Testis (tissue), 3 donors: ENCODE measurements around the gene LAIR1. TPM values are rescaled to one million over a fixed set of nuclear protein-coding genes. Genes with fewer than 3 reads are reported as not detected.

ENCODE experiments used
- DNase-seq: peaks from one replicate; pipeline ENCODE4 v3.0.0-alpha.2; 2019
- H3K27ac ChIP-seq, 2 donors: fragments of 200-600 bp; sonication (generic); one replicate each; pipeline ENCODE4 v1.5.1; 2019
- H3K27me3 ChIP-seq: fragments of 200-600 bp; sonication (generic); one replicate; pipeline ENCODE4 v1.5.1; 2019
- H3K36me3 ChIP-seq: fragments of 200-600 bp; sonication (generic); one replicate; pipeline ENCODE4 v1.5.1; 2017; ENCODE audit warnings: low read depth; ENCODE audit errors: missing control alignments
- H3K4me1 ChIP-seq: fragments of 200-600 bp; sonication (generic); one replicate; pipeline ENCODE4 v1.5.1; 2019
- H3K4me3 ChIP-seq, 2 donors: fragments of 200-600 bp; sonication (generic); one replicate each; pipeline ENCODE4 v1.5.1; 2017 to 2019
- H3K9me3 ChIP-seq: fragments of 200-600 bp; sonication (generic); one replicate; pipeline ENCODE4 v1.5.1; 2017
- CTCF ChIP-seq, 3 experiments: fragments of 450-650 bp in 2 of 3; fragments of 200-600 bp in 1 of 3; sonication (generic) in 1 of 3; IDR thresholded peaks; one replicate each; pipeline ENCODE4 v1.5.1; 2016 to 2019; ENCODE audit warnings: antibody characterized with exemption in 3 of 3, mild to moderate bottlenecking in 2 of 3, moderate library complexity in 1 of 3
- POLR2A ChIP-seq: fragments of 450-650 bp; IDR thresholded peaks from one replicate; pipeline ENCODE4 v1.6.1; 2017; ENCODE audit warnings: antibody characterized with exemption, mild to moderate bottlenecking, moderate library complexity
- WGBS, 2 donors: methylation state at CpG; one replicate each; pipeline ENCODE4 v1.1.5; 2018; 5-methylcytosine and 5-hydroxymethylcytosine counted together
- intact Hi-C: fragments of 100-400 bp; cut with DNase I; formaldehyde crosslinking; loops from one replicate; pipeline ENCODE4 v1.15.1; 2023; ENCODE audit warnings: low total_unique reads
- polyA plus RNA-seq: library from polyadenylated mRNA; stranded (reverse); fragments of 350-450 nt; fragmentation: Illumina TruSeq; extraction: RNeasy Lipid Tissue Mini Kit (QIAGEN cat#74804); gene quantifications from one replicate; pipeline ENCODE4 v1.2.3, GENCODE V29; 2014; ENCODE audit warnings: low read depth, low replicate concordance; ENCODE audit not compliant: insufficient read depth
- total RNA-seq, 2 donors: library from RNA; depleted of rRNA; stranded (reverse); fragments of >200 nt; gene quantifications; one replicate each; pipeline ENCODE4 v1.2.3, GENCODE V29; 2016

LAIR1 gene
- total and polyA plus RNA-seq, 3 donors from 2014 or later, result 6.4 to 13.4 (median 7.1) TPM

GRCh38 chr19:54312436-54313377, 52.0 kb downstream of the LAIR1 start, which contains the start of gene LILRA5:
Gene LILRA5 (minus strand): TSS chr19:54313166. CDS start chr19:54313019, 147 bp downstream.
- WGBS, 2 donors, result 40 to 66% methylated on average over 7 to 13 of the region's 13 CpGs

GRCh38 chr19:54312011-54312410, 52.7 kb downstream of the LAIR1 start:
- intact Hi-C loops, result no loop called here
- WGBS, 2 donors, result 74 to 81% methylated on average over 5 to 6 of the region's 6 CpGs
- DNase-seq, result no peak
- H3K27me3 ChIP-seq, result no peaks in the 10 kb centered on the region
- no peaks in the 10 kb centered on the region for H3K9me3 ChIP-seq
- H3K36me3 ChIP-seq, result no peaks in the 10 kb centered on the region
- no peak for TF ChIP-seq CTCF (IDR thresholded peaks at IDR 0.05)
- TF ChIP-seq POLR2A, result no peak
- H3K4me3 ChIP-seq, result no peak overlapping the region
- H3K27ac ChIP-seq, result no peak overlapping the region
- H3K4me1 ChIP-seq, result no peaks in the 10 kb centered on the region

More at GRCh38 chr19:54312436-54313377, 52.0 kb downstream of the LAIR1 start, which contains the start of gene LILRA5:
- intact Hi-C loops, result no loop called here
- H3K27ac ChIP-seq, result no peak within 1 kb of the TSS
- H3K4me3 ChIP-seq, result no peak within 1 kb of the TSS
- TF ChIP-seq CTCF (IDR thresholded peaks at IDR 0.05), result no peak
- TF ChIP-seq POLR2A, result no peak
- H3K27me3 ChIP-seq, result no peaks in the 10 kb centered on the region
- H3K9me3 ChIP-seq, result no peaks in the 10 kb centered on the region
- H3K36me3 ChIP-seq, result no peaks in the 10 kb centered on the region
- DNase-seq, result no peak
- H3K4me1 ChIP-seq, result no peaks in the 10 kb centered on the region

GRCh38 chr19:54311486-54311885, 53.2 kb downstream of the LAIR1 start:
- TF ChIP-seq POLR2A (no peak), CTCF (IDR thresholded peaks at IDR 0.05) (no peak)
- intact Hi-C loops, result no loop called here
- Histone ChIP-seq H3K36me3 (no peaks in the 10 kb centered on the region), H3K4me1 (no peaks in the 10 kb centered on the region), H3K27me3 (no peaks in the 10 kb centered on the region), H3K4me3 (no peak overlapping the region), H3K27ac (no peak overlapping the region), H3K9me3 (no peaks in the 10 kb centered on the region)
- WGBS, 2 donors, result 68% methylated on average over 5 of the region's 5 CpGs; no CpG with 5 or more reads in 1 of the 2 donors
- no peak for DNase-seq

GRCh38 chr19:54310543-54310942, 54.2 kb downstream of the LAIR1 start:
- no peaks in the 10 kb centered on the region for H3K27me3 ChIP-seq
- 70 to 76% methylated on average over 5 of the region's 5 CpGs for WGBS, 2 donors

More at GRCh38 chr19:54310543-54310942, 54.2 kb downstream of the LAIR1 start:
- H3K9me3 ChIP-seq, result no peaks in the 10 kb centered on the region
- H3K4me1 ChIP-seq, result no peaks in the 10 kb centered on the region
- no peak for DNase-seq
- no peaks in the 10 kb centered on the region for H3K36me3 ChIP-seq
- H3K27ac ChIP-seq, result no peak overlapping the region
- TF ChIP-seq CTCF (IDR thresholded peaks at IDR 0.05), result no peak
- TF ChIP-seq POLR2A, result no peak
- intact Hi-C loops, result no loop called here
- no peak overlapping the region for H3K4me3 ChIP-seq
